HepG2 (cell line): ENCODE data around the gene PDP2. TPM values are rescaled to one million over a fixed set of nuclear protein-coding genes. Genes with fewer than 3 reads are reported as not detected.
A peak's percentile ranks its signal among the peaks of the same experiment; 100 is the strongest.

Experiments
- AGO2 ChIP-seq: fragments of 200-400 bp; formaldehyde crosslinking; optimal IDR thresholded peaks from 2 replicates; pipeline ENCODE3; 2017; ENCODE audit warnings: mild to moderate bottlenecking, low read depth, low read length, moderate library complexity
- CENPX ChIP-seq: sonication (generic); formaldehyde crosslinking; IDR thresholded peaks from 2 replicates; pipeline ENCODE4 v1.9.0; 2021; ENCODE audit warnings: mild to moderate bottlenecking, missing genetic modification reagents, moderate library complexity
- DNMT1 ChIP-seq: sonication (generic); formaldehyde crosslinking; IDR thresholded peaks from 2 replicates; pipeline ENCODE4 v1.5.1; 2020; ENCODE audit warnings: mild to moderate bottlenecking, missing genetic modification reagents
- HBP1 ChIP-seq: IDR thresholded peaks from 2 replicates; pipeline ENCODE4 v1.6.1; 2016; ENCODE audit warnings: low read depth, control low read depth
- ISL2 ChIP-seq: sonication (generic); formaldehyde crosslinking; IDR thresholded peaks from 2 replicates; pipeline ENCODE4 v1.5.0; 2020; ENCODE audit warnings: missing genetic modification reagents
- KLF6 ChIP-seq: IDR thresholded peaks from 2 replicates; pipeline ENCODE4 v1.8.0; 2016; ENCODE audit warnings: missing biosample characterization, missing genetic modification reagents
- LCORL ChIP-seq, 2 experiments: fragments of 450-650 bp in 1 of 2; sonication (generic) in 1 of 2; formaldehyde crosslinking in 1 of 2; IDR thresholded peaks; 2 replicates each; pipeline versions ENCODE4 v1.5.0 to v1.6.1; 2017 to 2020; ENCODE audit warnings: antibody characterized with exemption in 1 of 2, missing genetic modification reagents in 1 of 2
- MED13 ChIP-seq: sonication (generic); formaldehyde crosslinking; IDR thresholded peaks from 2 replicates; pipeline ENCODE4 v1.5.0; 2020; ENCODE audit warnings: missing genetic modification reagents
- ZBTB46 ChIP-seq: sonication (generic); formaldehyde crosslinking; IDR thresholded peaks from 2 replicates; pipeline ENCODE4 v1.4.0; 2020; ENCODE audit warnings: mild to moderate bottlenecking, missing genetic modification reagents, borderline replicate concordance
- ZNF207 ChIP-seq: fragments of 450-650 bp; IDR thresholded peaks from 2 replicates; pipeline ENCODE4 v1.6.1; 2016; ENCODE audit warnings: antibody characterized with exemption, borderline replicate concordance
- ZNF547 ChIP-seq: sonication (generic); formaldehyde crosslinking; IDR thresholded peaks from 2 replicates; pipeline ENCODE4 v1.5.1; 2020; ENCODE audit warnings: mild to moderate bottlenecking, missing genetic modification reagents
- ZNF570 ChIP-seq: sonication (generic); formaldehyde crosslinking; IDR thresholded peaks from 2 replicates; pipeline ENCODE4 v1.4.0; 2020; ENCODE audit warnings: mild to moderate bottlenecking, missing genetic modification reagents, borderline replicate concordance
- ZNF816 ChIP-seq: sonication (generic); formaldehyde crosslinking; IDR thresholded peaks from 2 replicates; pipeline ENCODE4 v1.8.0; 2022; ENCODE audit warnings: missing genetic modification reagents, mild to moderate bottlenecking, borderline replicate concordance
- ZSCAN30 ChIP-seq: sonication (generic); formaldehyde crosslinking; IDR thresholded peaks from 2 replicates; pipeline ENCODE4 v1.5.0; 2020; ENCODE audit warnings: mild to moderate bottlenecking, missing genetic modification reagents
- ZUFSP ChIP-seq: sonication (generic); formaldehyde crosslinking; IDR thresholded peaks from 2 replicates; pipeline ENCODE4 v1.9.0; 2021; ENCODE audit warnings: missing genetic modification reagents, mild to moderate bottlenecking, borderline replicate concordance
- polyA plus RNA-seq, 8 experiments: library from polyadenylated mRNA; depleted of rRNA in 3 of 8; stranded (reverse) in 7 of 8; unstranded in 1 of 8; fragments of >200 nt; fragmentation: Illumina TruSeq in 4 of 8; extraction: Trizol in 4 of 8; gene quantifications; 2 replicates each; pipeline versions ENCODE4 v1.2.1 to v1.2.3, GENCODE V29; 2011 to 2016; ENCODE audit warnings: low read depth in 4 of 8, missing spikeins in 1 of 8, mixed read lengths in 1 of 8; ENCODE audit not compliant: insufficient read depth in 1 of 8
- total RNA-seq, 5 experiments: library from RNA; depleted of rRNA; stranded (reverse); fragments of >200 nt; fragmentation: Illumina TruSeq; extraction: Trizol; gene quantifications; 2 replicates each; pipeline ENCODE4 v1.2.3, GENCODE V29; 2016; ENCODE audit warnings: low read depth in 1 of 5
- TF ChIP-seq, protein P1 (sequence below), 2 experiments: IDR thresholded peaks; 2 replicates each; pipeline ENCODE4 v1.6.1; 2011 to 2012; ENCODE audit warnings: low read length in 2 of 2, borderline replicate concordance in 1 of 2, low read depth in 1 of 2, mild to moderate bottlenecking in 1 of 2, moderate library complexity in 1 of 2
- TF ChIP-seq, protein P2 (sequence below): sonication (generic); formaldehyde crosslinking; IDR thresholded peaks from 2 replicates; pipeline ENCODE4 v1.4.0; 2020; ENCODE audit warnings: missing genetic modification reagents, low read depth, mild to moderate bottlenecking, borderline replicate concordance
- TF ChIP-seq, protein P3 (sequence below): sonication (generic); formaldehyde crosslinking; IDR thresholded peaks from 2 replicates; pipeline ENCODE4 v1.5.1; 2020; ENCODE audit warnings: mild to moderate bottlenecking, moderate library complexity, missing genetic modification reagents

PDP2 gene
- total and polyA plus RNA-seq, 2 of the 13 experiments (the other 11 are each of a cell fraction or from before 2014, with no cell fraction given) = 12.8 to 15.8 TPM

DNA sequence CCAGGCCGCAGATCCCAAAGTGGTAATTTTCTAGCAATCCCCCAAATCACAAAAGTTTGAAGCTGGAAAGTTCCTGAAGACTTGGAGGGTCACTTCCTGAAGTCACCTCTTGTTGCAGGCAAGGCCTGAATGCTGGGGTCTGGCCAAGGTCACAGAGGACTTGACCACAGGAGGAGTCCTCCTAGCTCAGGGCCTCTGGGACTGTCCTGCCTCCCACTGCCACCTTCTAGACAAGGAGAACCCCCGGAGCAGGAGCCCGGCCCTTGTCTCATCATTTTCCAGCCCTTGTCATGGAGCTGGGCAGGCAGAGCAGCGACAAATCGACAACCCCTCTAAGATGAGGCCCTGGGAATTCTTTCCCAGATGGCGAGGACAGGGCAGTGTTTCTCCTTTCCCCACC, 38.0 kb downstream of the PDP2 start (continued):
- TF ChIP-seq HBP1 (CRISPR knock-in tag) = no peak
- 0 out of 2 replicates have a peak, but pooled peaks have one; percentile 11 for TF ChIP-seq DNMT1 (CRISPR knock-in tag)
- TF ChIP-seq ZNF816 (CRISPR knock-in tag) = no peak
- no peak for TF ChIP-seq LCORL (IDR thresholded peaks at IDR 0.05)
- TF ChIP-seq LCORL (CRISPR knock-in tag; IDR thresholded peaks at IDR 0.05) = no peak
- no peak for TF ChIP-seq CENPX (CRISPR knock-in tag)
- no peak for TF ChIP-seq ZSCAN30 (CRISPR knock-in tag)
- TF ChIP-seq ZNF207 = no peak
- TF ChIP-seq, protein P1, sequence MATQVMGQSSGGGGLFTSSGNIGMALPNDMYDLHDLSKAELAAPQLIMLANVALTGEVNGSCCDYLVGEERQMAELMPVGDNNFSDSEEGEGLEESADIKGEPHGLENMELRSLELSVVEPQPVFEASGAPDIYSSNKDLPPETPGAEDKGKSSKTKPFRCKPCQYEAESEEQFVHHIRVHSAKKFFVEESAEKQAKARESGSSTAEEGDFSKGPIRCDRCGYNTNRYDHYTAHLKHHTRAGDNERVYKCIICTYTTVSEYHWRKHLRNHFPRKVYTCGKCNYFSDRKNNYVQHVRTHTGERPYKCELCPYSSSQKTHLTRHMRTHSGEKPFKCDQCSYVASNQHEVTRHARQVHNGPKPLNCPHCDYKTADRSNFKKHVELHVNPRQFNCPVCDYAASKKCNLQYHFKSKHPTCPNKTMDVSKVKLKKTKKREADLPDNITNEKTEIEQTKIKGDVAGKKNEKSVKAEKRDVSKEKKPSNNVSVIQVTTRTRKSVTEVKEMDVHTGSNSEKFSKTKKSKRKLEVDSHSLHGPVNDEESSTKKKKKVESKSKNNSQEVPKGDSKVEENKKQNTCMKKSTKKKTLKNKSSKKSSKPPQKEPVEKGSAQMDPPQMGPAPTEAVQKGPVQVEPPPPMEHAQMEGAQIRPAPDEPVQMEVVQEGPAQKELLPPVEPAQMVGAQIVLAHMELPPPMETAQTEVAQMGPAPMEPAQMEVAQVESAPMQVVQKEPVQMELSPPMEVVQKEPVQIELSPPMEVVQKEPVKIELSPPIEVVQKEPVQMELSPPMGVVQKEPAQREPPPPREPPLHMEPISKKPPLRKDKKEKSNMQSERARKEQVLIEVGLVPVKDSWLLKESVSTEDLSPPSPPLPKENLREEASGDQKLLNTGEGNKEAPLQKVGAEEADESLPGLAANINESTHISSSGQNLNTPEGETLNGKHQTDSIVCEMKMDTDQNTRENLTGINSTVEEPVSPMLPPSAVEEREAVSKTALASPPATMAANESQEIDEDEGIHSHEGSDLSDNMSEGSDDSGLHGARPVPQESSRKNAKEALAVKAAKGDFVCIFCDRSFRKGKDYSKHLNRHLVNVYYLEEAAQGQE (IDR thresholded peaks at IDR 0.05; ENCODE audit: borderline replicate concordance in 1 of 2, low read depth in 1 of 2, low read length in 2 of 2) = no peak
- TF ChIP-seq ZUFSP (CRISPR knock-in tag) = no peak
- no peak for TF ChIP-seq KLF6 (CRISPR knock-in tag)
- no peak for TF ChIP-seq AGO2
- no peak for TF ChIP-seq ZNF547 (CRISPR knock-in tag)
- no peak for TF ChIP-seq ZNF570 (CRISPR knock-in tag)
- TF ChIP-seq, protein P2, sequence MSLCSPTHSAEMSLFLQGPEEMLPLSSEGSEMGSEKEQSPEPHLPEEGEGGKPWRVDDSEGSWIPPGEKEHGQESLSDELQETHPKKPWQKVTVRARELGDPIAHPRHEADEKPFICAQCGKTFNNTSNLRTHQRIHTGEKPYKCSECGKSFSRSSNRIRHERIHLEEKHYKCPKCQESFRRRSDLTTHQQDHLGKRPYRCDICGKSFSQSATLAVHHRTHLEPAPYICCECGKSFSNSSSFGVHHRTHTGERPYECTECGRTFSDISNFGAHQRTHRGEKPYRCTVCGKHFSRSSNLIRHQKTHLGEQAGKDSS = no peak
- TF ChIP-seq ISL2 (CRISPR knock-in tag) = no peak
- TF ChIP-seq MED13 (CRISPR knock-in tag) = no peak
- no peak for TF ChIP-seq ZBTB46 (CRISPR knock-in tag)
- TF ChIP-seq, protein P3, sequence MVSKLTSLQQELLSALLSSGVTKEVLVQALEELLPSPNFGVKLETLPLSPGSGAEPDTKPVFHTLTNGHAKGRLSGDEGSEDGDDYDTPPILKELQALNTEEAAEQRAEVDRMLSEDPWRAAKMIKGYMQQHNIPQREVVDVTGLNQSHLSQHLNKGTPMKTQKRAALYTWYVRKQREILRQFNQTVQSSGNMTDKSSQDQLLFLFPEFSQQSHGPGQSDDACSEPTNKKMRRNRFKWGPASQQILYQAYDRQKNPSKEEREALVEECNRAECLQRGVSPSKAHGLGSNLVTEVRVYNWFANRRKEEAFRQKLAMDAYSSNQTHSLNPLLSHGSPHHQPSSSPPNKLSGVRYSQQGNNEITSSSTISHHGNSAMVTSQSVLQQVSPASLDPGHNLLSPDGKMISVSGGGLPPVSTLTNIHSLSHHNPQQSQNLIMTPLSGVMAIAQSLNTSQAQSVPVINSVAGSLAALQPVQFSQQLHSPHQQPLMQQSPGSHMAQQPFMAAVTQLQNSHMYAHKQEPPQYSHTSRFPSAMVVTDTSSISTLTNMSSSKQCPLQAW (CRISPR knock-in tag) = 0 out of 2 replicates have a peak, but pooled peaks have one; percentile 7
